Raji (cell line): ENCODE measurements around the gene CCL27.

Experiments used
- POLR2A ChIP-seq: IDR thresholded peaks from 2 replicates; pipeline ENCODE4 v1.6.1; 2011; ENCODE audit warnings: low read depth, low read length, control low read depth; ENCODE audit not compliant: insufficient read depth

Gene CCL27

GRCh38 chr9:34664281-34665066 lies 2.0 kb upstream of the CCL27 start:
- no peak for TF ChIP-seq POLR2A

DNA sequence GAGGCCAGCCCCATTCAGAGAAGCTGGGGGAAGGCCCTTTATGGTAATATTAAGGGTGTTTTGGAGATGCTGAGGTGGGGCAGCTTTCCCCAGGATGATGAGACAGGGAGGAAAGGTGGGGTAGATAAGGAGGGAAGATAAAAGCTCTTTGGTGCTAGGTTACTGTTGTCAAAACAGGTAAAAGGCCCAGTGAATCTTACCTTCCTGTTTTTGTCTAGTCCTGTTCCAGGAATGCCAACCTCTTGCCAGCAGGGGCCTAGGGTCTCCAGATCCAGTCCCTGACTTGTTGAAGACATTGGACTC lies 797 bp upstream of the CCL27 start:
- no peak for TF ChIP-seq POLR2A

DNA sequence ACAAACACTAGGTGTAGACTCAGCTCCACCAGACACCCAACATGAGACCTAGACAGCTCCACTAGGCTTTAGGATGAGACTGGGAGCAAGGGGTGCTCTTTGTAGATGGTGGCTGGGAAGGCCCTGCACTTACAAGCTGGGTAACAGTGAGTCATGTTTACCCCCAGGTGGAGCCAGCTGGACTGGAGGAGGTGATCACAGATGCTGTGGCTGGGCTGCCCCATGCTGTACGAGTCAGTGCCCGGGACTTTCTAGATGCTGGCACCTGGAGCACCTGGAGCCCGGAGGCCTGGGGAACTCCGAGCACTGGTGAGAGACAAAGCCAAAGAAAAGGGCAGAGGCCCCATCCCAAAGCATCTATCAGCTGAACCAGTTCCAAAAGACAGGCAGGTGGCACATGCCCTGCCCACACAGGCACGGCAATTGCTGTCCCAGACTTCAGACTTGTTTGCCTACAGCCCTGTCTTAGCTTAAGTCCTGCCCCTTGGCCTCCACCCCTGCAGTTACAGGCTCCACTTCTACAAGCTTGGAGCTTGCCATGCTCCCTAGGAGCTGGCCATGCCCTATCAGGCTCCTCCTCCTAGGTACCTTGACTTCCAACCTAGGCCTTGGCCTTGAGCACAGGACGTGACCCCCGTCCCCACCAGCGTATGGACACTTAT lies 2.7 kb downstream of the CCL27 start:
- TF ChIP-seq POLR2A, result no peak

DNA sequence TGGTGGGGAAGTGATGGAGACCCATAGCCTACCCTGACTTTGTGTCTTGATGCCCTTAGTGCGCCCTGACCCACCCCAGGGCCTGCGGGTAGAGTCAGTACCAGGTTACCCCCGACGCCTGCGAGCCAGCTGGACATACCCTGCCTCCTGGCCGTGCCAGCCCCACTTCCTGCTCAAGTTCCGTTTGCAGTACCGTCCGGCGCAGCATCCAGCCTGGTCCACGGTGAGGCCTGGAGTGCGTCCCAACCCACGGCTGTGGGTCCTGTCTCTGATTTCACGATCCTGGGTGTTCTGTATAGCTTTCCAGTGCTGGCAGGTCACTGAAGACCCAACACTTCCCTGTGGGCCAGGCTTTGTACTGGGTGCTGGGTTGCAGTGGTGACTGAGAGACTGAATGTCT lies 4.0 kb downstream of the CCL27 start:
- TF ChIP-seq POLR2A, result no peak

DNA sequence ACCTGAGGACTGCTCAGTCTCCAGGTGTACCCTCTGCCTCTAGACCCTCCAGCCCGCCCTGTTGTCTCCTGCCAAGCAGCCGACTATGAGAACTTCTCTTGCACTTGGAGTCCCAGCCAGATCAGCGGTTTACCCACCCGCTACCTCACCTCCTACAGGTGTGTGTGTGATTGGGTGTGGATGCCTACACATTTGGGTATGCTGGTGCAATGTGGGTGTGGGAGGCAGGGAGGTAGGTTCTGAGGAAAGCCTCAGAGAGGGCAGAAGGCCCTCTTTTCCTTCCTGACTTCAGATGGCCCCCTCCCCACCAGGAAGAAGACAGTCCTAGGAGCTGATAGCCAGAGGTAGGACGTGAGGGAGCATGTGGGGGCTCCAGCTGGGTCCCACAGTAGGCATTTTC lies 5.5 kb downstream of the CCL27 start:
- no peak for TF ChIP-seq POLR2A

DNA sequence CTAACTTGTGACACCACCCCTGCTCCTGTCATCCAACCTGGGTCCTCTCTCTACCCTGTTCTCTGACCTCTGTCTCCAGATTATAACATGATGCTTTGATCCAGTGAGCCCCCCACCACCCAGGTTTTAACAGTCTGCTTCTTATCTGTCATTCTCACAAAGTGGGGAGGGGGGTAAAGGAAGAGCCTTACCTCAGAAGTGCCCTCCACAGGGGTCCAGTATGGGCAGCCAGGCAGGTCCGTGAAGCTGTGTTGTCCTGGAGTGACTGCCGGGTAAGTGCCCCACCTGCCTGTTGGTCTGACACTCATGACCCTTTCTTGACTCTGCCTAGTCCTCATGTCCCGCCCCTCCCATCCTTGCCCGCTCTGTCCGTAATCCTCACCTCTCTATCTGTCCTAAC lies 7.1 kb downstream of the CCL27 start:
- no peak for TF ChIP-seq POLR2A

GRCh38 chr9:34654323-34655051 lies 8.0 kb downstream of the CCL27 start:
- no peak for TF ChIP-seq POLR2A

DNA sequence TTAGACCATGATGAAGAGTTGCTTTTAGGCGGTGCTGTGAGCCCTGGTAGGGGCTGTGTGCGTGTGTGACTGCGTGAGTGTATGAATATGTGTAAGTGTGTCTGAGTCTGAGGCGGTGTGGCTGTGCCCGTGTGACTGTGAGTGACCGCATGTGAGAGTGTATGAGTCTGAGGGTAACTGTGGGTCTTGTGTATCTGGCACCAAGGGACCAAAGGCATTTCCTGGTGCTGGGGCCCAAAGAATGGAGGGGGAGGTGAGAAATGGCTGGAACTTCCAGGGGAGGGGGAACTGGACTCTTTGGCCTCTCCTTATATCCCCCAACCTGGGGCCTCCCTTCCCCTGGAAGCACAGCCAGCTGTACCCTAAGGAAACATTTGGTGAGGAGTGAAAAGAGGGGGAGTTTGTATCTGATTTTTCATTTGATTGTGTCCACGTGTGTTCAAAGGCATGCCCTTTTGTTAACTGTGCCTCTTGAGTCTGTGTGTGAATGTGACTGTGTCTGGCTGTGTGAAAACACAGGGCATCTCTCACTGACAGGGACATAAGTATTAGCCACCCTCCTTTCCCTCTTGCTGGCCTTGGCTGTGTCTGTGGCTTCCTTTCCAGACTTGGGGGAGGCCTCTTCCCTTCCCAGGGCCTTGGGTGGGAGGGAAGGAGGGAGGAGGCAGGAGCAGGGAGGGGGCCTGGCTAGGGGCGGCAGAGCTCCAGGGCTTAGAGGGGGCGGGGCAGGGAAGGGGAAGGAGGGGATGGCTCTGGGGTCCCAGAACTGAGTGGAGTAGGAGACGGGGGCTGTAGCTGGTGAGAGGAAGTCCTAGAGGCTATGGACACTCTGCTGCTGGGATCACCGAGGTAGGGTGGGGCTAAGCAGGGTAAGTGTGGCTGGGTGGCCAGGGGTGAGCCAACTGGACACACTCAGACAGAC lies 9.0 kb downstream of the CCL27 start:
- peak; percentile 27; the same call in 1 of the 2 replicates for TF ChIP-seq POLR2A

DNA sequence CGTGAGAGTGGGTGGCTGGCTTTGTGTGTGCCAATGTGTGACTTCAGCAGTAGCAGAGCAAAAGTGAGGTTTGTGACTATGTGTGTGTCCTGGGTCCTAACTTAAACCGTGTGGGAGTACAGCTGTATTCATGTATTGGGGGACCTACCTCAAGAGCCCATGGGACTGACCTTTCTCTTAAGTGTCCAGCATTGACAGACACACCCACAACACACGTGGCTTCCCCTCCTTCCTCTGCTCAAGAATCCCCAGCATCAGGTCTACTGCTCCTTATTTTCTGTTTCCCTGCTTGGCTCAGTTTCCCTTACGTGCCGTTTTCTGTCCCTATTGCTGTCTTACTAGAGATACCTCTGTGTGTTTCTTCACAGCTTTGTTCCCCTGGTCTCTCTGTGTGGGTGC lies 9.9 kb downstream of the CCL27 start:
- TF ChIP-seq POLR2A, result 0 out of 2 replicates have a peak, but pooled peaks have one; percentile 30

DNA sequence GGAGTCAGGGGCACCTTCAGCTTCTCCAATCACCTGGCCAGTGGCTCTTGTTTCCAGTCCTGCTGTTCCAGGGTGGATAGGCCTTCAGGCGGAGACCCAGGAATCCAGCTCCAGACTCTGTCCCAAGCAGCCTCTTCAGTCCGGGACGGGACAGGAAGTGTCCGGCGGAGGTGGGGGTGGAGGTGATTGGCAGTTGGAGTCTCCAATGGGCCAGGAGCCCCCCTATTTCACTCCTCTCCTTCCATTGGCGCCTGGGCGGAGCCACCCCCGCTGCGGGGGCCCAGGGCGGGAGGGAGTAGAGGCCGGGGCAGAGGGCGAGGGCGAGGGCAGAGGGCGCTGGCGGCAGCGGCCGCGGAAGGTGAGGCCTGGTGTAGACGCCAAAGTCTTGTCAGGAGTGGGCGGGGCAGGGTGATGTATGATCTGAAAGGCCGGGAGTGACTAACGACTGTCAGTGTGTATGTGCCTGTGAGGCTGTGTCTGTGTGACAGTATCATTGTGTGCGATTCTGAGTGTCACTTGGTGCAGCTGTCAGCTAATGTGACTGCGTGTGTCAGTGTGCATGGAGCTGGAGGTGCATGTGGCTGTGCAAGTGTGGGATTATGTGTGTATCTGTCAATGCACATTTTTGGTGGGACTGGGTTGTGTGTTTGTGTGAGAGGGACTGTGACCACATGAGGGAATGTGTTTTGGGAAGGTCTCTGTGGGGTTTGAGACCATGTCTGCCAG lies 10.4 kb downstream of the CCL27 start, which contains the start of gene IL11RA:
Gene IL11RA (plus strand): TSS at position 310 of the 726 bp plus-strand sequence. CDS start 3,033 bp downstream, outside the sequence.
- TF ChIP-seq POLR2A, result peak; percentile 37; the same call in 1 of the 2 replicates

DNA sequence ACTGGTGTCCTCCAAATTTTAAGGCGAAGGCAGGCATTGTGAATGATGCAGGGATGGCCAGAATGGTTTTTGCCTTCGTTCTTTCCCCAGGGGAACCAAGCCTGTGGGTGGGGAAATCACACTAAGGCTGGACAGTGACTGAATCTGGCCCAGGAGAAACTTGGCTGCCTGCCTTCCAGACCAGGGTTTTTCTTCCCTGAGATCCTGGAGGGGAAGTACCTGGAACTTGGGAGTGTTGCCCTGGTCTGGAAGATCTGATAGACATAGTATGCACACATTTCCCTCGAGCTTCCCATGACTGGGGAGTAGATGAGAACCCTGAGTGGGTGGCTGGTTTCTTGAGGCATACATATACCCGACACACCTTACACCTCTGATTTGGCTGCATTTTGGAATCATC lies 11.1 kb downstream of the CCL27 start:
- TF ChIP-seq POLR2A, result no peak

GRCh38 chr9:34650816-34651215 lies 11.6 kb downstream of the CCL27 start:
- no peak for TF ChIP-seq POLR2A

GRCh38 chr9:34648673-34649072 lies 13.8 kb downstream of the CCL27 start:
- no peak for TF ChIP-seq POLR2A

GRCh38 chr9:34647651-34648050 lies 14.8 kb downstream of the CCL27 start:
- TF ChIP-seq POLR2A, result no peak
